ENCODE measurements around the gene BAIAP3.

Gene BAIAP3

GRCh38 chr16:1348441-1348840 is 15.0 kb downstream of the BAIAP3 start:
- no peak for DNase-seq (ENCODE audit: low read depth in 1 of 2, low spot score in 1 of 2)
- TF ChIP-seq SPI1 (IDR thresholded peaks at IDR 0.05; ENCODE audit: borderline replicate concordance, low read depth), result no peak
- no peak for TF ChIP-seq GABPA (IDR thresholded peaks at IDR 0.05; ENCODE audit: low read depth)
- TF ChIP-seq, protein P1, sequence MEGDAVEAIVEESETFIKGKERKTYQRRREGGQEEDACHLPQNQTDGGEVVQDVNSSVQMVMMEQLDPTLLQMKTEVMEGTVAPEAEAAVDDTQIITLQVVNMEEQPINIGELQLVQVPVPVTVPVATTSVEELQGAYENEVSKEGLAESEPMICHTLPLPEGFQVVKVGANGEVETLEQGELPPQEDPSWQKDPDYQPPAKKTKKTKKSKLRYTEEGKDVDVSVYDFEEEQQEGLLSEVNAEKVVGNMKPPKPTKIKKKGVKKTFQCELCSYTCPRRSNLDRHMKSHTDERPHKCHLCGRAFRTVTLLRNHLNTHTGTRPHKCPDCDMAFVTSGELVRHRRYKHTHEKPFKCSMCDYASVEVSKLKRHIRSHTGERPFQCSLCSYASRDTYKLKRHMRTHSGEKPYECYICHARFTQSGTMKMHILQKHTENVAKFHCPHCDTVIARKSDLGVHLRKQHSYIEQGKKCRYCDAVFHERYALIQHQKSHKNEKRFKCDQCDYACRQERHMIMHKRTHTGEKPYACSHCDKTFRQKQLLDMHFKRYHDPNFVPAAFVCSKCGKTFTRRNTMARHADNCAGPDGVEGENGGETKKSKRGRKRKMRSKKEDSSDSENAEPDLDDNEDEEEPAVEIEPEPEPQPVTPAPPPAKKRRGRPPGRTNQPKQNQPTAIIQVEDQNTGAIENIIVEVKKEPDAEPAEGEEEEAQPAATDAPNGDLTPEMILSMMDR (IDR thresholded peaks at IDR 0.05; ENCODE audit: insufficient read depth, low read length), result no peak
- no peak for TF ChIP-seq POLR2AphosphoS5 (IDR thresholded peaks at IDR 0.05; ENCODE audit: low read depth)
- TF ChIP-seq, protein P2, sequence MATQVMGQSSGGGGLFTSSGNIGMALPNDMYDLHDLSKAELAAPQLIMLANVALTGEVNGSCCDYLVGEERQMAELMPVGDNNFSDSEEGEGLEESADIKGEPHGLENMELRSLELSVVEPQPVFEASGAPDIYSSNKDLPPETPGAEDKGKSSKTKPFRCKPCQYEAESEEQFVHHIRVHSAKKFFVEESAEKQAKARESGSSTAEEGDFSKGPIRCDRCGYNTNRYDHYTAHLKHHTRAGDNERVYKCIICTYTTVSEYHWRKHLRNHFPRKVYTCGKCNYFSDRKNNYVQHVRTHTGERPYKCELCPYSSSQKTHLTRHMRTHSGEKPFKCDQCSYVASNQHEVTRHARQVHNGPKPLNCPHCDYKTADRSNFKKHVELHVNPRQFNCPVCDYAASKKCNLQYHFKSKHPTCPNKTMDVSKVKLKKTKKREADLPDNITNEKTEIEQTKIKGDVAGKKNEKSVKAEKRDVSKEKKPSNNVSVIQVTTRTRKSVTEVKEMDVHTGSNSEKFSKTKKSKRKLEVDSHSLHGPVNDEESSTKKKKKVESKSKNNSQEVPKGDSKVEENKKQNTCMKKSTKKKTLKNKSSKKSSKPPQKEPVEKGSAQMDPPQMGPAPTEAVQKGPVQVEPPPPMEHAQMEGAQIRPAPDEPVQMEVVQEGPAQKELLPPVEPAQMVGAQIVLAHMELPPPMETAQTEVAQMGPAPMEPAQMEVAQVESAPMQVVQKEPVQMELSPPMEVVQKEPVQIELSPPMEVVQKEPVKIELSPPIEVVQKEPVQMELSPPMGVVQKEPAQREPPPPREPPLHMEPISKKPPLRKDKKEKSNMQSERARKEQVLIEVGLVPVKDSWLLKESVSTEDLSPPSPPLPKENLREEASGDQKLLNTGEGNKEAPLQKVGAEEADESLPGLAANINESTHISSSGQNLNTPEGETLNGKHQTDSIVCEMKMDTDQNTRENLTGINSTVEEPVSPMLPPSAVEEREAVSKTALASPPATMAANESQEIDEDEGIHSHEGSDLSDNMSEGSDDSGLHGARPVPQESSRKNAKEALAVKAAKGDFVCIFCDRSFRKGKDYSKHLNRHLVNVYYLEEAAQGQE (IDR thresholded peaks at IDR 0.05; ENCODE audit: insufficient replicate concordance, low read depth), result no peak
- Histone ChIP-seq H3K27me3 (ENCODE audit: insufficient read depth, poor library complexity, severe bottlenecking) (peaks cover 2% of the 10 kb centered on the region), H3K27ac (replicated peaks) (no peak overlapping the region), H3K4me3 (replicated peaks; ENCODE audit: insufficient read depth, low read length) (no peak overlapping the region)

- no peak overlapping the region for H3K27ac ChIP-seq (replicated peaks)
- no peaks in the 10 kb centered on the region for H3K27me3 ChIP-seq (ENCODE audit: insufficient read depth, poor library complexity, severe bottlenecking)
- no peak for DNase-seq (ENCODE audit: low read depth in 1 of 2, low spot score in 1 of 2)
- H3K4me3 ChIP-seq (replicated peaks; ENCODE audit: insufficient read depth, low read length), result no peak overlapping the region
- TF ChIP-seq, protein P1 (IDR thresholded peaks at IDR 0.05; ENCODE audit: insufficient read depth, low read length), result no peak
- TF ChIP-seq, protein P2 (IDR thresholded peaks at IDR 0.05; ENCODE audit: insufficient replicate concordance, low read depth), result no peak
- TF ChIP-seq POLR2AphosphoS5 (IDR thresholded peaks at IDR 0.05; ENCODE audit: low read depth), result no peak
- TF ChIP-seq SPI1 (IDR thresholded peaks at IDR 0.05; ENCODE audit: borderline replicate concordance, low read depth), result no peak
- no peak for TF ChIP-seq GABPA (IDR thresholded peaks at IDR 0.05; ENCODE audit: low read depth)
Measured at GRCh38 chr16:1348926-1349325, 15.5 kb downstream of the BAIAP3 start.

GRCh38 chr16:1349351-1349750 is 15.9 kb downstream of the BAIAP3 start:
- DNase-seq (ENCODE audit: low read depth in 1 of 2, low spot score in 1 of 2), result no peak
- TF ChIP-seq POLR2AphosphoS5 (IDR thresholded peaks at IDR 0.05; ENCODE audit: low read depth), result no peak
- no peak for TF ChIP-seq SPI1 (IDR thresholded peaks at IDR 0.05; ENCODE audit: borderline replicate concordance, low read depth)
- TF ChIP-seq GABPA (IDR thresholded peaks at IDR 0.05; ENCODE audit: low read depth), result no peak
- TF ChIP-seq, protein P1 (IDR thresholded peaks at IDR 0.05; ENCODE audit: insufficient read depth, low read length), result no peak
- TF ChIP-seq, protein P2 (IDR thresholded peaks at IDR 0.05; ENCODE audit: insufficient replicate concordance, low read depth), result no peak
- H3K27me3 ChIP-seq (ENCODE audit: insufficient read depth, poor library complexity, severe bottlenecking), result no peaks in the 10 kb centered on the region
- H3K4me3 ChIP-seq (replicated peaks; ENCODE audit: insufficient read depth, low read length), result no peak overlapping the region
- H3K27ac ChIP-seq (replicated peaks), result no peak overlapping the region

All from HL-60 (cell line).